GM04503 (cell line): ENCODE results near the gene KATNAL2.
"Not testable (repeated sequence)": the region's sequence is repeated elsewhere in the genome, so short reads cannot be mapped to it uniquely, and the experiment has no call there.

Source experiments
- DNase-seq: peaks from one replicate; pipeline ENCODE4 v3.0.0-alpha.2; 2012; ENCODE audit warnings: low read depth

The KATNAL2 gene

GRCh38 chr18:47034591-47034990 lies 117.2 kb downstream of the KATNAL2 start:
- not testable (repeated sequence) for DNase-seq

- no peak for DNase-seq
These were observed 117.8 kb downstream of the KATNAL2 start, which contains the start of gene ELOA2 for GRCh38 chr18:47035156-47035671. Gene ELOA2, minus strand, starts transcription at chr18:47035621. Its CDS starts 357 bp downstream, at chr18:47035264.

DNA sequence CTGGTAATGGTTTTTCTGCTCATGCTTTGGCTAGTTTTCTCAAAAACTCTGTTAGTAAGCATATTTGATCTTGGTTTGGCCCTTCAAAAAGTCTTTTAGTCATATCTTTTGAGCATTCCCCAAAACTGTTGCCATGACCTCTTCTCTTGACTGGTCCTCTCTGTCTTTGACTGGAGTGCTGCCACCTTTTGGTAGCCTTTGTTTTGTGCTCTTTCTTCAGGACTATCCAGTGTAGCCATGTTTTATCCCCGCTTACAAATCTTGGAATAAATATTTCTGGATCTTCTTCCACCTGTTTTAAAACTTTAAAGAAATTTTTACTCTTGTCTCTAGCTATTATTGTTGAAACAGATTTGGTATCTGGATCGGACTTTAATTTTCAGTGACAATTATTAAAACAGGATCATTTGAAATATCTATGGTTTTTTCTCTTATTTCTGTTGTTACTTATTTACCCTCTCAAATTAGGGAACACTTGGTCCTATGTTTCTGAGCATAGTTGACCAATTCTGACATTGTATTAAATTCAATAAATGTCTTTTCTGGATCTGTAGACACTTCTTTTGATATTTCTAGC lies 119.0 kb downstream of the KATNAL2 start:
- peak; percentile 12 for DNase-seq

GRCh38 chr18:47036927-47037578 lies 119.7 kb downstream of the KATNAL2 start:
- DNase-seq, result no peak

- DNase-seq, result no peak
These were observed 123.6 kb downstream of the KATNAL2 start for GRCh38 chr18:47040982-47041381.

DNA sequence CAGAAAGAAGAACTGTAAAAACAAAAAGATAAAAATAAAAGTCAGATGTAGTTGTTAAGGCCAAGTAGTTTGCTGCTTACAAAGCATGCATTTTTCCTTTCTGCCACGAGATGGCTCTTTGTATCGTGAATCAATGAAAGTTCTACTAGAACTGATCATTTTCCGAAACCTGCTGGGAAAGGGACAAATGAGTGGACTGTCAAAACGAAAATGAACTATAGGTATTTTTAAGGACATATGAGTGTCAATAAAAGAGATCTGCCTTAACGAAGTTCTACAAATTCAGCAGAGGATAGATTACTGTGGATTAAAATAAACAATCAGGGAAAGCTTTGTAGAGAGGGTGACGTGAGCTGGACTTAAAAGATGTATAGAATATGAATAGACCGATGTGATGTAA lies 133.1 kb downstream of the KATNAL2 start:
- peak; percentile 13 for DNase-seq

DNA sequence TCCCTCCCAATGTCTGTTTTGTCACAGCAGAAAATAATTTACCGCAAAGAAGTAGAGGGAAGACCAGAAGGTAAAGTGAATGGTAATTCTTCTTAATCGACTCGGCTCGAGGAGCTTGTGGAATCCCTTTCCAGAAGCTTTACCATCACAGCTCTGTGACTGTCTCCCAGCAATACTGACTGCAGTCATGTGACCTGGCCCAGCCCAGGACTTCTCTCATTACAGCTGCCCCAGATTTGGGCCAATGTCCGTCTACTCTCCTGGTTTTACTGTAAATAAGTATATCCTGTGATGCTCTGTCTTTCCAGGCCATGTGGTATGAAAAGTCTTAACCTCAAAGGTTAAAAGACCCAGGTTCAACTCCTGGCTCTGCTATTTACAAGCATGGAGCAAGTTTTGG lies 137.0 kb downstream of the KATNAL2 start:
- no peak for DNase-seq

GRCh38 chr18:47062471-47062870 lies 145.1 kb downstream of the KATNAL2 start:
- no peak for DNase-seq

DNA sequence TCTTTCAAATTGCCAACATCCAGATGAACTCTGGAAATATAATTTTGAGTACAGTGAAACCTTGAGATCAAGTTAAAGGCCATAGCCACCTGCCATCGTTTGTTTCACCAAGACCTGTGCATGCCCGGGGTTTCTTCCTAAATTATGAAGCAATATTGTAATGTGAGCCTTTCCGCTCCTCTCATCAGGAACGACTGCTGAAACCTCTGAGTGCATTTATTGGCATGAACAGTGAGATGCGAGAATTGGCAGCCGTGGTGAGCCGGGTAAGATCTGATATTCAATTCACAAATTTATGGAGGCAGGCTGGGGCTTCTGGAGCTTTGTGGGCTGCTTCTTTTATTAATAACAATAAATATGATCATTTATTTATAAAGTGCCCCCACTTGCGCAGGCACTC lies 145.7 kb downstream of the KATNAL2 start:
- no peak for DNase-seq

DNA sequence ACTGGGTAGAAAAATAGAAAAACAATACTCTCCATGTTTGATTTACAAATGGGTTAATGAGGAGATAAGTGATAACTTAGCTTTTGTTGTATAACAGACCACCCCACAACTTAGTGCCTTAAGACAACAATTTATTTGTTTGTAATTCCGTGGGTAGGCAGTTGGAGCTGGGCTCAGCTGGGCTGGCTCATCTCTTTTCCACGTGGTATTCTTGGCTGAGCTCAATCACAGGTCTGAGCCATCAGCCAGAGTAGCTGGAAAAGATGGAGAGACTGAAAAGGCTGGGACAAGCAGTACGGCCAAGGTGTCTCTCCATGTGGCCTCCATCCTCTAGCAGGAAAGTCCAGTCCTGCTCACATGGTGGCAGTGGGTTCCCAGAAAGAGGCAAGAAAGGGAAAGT lies 150.2 kb downstream of the KATNAL2 start:
- no peak for DNase-seq

GRCh38 chr18:47075098-47075883 lies 157.9 kb downstream of the KATNAL2 start:
- DNase-seq, result no peak

GRCh38 chr18:47077111-47077510 lies 159.7 kb downstream of the KATNAL2 start:
- DNase-seq, result no peak

DNA sequence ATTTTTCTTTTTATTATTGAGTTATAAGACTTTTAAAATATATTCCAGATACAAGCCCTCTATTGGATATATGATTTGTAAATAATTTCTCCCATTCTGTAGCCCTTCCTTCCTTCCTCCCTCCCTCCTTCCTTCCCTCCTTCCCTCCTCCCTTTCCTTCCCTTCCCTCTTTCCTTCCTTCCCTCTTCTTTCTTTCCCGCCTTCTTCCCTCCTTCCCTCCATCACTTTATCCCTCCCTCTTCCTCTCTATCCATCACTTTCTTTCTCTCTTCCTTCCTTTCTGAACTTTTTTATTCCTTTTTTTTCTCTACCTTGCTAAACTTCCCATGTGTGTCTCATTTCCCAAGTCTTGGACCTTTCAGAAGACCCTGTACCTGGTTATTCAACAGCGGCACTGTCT lies 163.5 kb downstream of the KATNAL2 start:
- no peak for DNase-seq

- no peak for DNase-seq
These were observed 164.2 kb downstream of the KATNAL2 start for GRCh38 chr18:47081578-47081977.

GRCh38 chr18:47087676-47088075 lies 170.3 kb downstream of the KATNAL2 start:
- no peak for DNase-seq

DNA sequence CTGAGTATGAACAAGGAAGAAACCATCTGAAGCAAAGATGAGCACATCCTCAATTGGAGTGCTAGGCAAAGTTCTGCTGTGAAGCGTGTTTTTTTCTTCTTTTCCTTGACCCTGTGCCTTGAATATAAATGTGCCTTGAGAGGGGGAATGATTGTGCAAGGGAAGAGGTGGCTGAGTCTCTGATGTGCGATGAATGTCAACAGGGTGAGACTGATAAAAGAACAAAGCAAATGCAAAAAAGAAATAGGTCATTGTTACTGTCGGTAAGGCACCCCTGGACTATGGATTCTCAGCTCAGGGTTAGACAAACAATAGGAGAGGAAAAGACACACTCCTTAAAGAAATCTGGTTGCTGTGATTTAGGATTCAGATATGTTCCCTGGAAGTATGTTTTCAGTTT lies 178.4 kb downstream of the KATNAL2 start:
- no peak for DNase-seq

DNA sequence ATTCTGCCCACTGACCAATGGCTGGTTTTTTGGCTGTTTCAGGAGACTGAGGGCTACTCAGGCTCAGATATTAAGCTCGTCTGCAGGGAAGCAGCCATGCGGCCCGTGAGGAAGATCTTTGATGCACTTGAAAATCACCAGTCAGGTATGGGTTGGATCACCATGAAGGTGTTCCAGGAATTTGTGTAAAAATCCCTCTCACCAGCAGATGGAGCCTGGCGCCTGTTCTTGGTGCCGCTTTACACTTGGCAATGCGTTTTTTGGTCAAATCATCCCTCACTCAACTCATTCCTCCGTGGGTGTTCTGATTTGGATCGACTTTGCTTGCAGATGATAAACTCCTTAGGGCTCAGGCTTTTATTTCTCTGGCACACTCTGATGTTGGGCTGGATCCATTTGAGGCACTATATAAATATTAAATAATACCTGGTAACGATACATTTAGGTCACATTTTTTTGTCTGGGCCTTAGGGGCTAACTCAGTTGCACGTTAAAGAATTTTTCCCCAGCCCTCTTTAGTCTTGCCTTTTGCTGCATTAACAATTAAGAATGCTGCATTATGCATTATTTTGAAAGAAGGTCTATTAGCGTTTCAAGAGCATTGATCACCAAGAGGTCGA lies 182.9 kb downstream of the KATNAL2 start:
- peak; percentile 12 for DNase-seq

DNA sequence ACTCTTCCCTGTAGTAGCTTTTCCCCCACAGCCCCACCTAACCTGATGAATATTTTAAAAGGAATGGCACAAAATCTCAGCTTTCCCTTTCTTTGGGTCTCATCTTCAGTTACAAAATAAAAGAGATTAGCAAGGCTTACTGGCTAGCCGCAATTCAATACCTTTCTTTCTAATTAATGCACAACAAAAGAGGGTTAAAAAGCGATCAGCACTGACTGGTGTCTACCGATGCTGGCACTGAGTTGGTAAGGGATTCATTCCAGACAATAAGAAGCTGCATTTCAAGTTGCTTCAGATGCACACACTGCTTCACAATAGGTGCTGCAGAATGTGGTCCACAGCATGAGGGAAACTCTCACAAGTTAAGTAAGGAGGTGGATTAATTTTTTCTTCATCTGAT lies 191.0 kb downstream of the KATNAL2 start:
- DNase-seq, result no peak

- DNase-seq, result no peak
These were observed 191.6 kb downstream of the KATNAL2 start for GRCh38 chr18:47108998-47109405.

DNA sequence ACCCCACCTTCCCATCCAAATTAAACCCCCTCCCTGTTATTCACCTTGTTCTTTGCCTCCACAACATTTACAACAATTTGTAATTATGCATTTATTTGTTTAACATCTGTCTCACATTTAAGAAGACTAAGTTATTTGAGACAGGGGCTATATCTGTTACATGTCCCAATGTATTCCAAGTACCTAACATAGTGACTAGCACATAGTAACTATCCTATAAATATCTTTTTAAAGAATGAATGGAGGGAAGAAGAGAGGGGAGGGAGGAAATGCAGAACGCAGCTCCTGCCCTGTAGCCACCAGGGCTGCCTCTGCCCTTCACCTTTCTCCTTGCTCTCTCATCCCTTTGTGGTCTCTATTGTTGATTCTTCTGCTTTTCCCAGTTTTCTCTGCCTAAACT lies 192.3 kb downstream of the KATNAL2 start:
- DNase-seq, result no peak

DNA sequence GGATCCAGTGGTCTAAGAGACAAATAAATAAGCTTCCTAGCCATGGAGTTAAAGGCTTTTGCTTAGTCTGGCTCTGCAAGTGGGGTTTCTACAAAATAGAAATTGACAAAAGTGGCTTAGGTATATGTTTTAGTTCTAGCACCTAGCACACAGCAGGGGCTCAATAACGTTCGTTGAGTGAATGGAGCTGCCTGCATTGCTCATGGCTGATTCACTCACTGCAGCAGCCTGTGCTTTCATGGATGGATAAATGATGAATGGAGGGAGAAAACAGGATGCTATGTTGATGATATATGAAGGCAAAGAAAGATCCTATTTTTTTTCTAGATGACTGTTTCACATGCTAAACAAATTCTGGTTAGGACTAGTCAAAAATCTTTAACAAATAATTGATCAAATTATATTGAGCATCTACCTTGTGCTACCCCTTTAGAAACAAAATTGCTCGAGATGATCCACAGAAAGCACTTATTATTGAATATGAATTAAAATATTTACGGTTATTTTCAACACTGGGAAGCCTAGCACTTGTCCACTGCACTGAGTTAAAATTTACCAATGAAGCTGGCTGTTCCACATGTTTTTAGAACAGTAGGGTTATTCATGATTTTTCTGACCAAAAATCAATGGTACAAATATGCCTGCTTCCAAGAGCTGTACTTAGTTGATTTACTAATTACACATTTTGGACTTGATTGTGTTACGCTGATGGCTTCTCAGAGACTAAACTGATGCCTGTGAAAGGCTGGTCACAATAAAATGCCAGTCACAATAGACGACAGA lies 193.3 kb downstream of the KATNAL2 start:
- no peak for DNase-seq
